H1 (cell line): ENCODE measurements around the gene SFRP2. TPM values are rescaled to one million over a fixed set of nuclear protein-coding genes. Genes with fewer than 3 reads are reported as not detected.
A peak's percentile ranks its signal among the peaks of the same experiment; 100 is the strongest.

ENCODE experiments used
- CTCF ChIA-PET: fragments of 300-600 bp; sonication (Branson Sonifier 250); formaldehyde crosslinking; loops from one replicate; lab custom pipeline; 2021; ENCODE audit not compliant: partially characterized antibody; lab: Charles Lee
- POLR2A ChIA-PET: fragments of 300-600 bp; sonication (Branson Sonifier 250); formaldehyde crosslinking; loops from one replicate; lab custom pipeline; 2021; ENCODE audit warnings: inconsistent platforms; ENCODE audit not compliant: partially characterized antibody; lab: Charles Lee
- DNase-seq, 2 experiments: peaks; one replicate each; pipeline versions ENCODE4 v3.0.0 to v3.0.0-alpha.2; 2010 to 2022; ENCODE audit warnings: low spot score in 2 of 2, low read depth in 1 of 2, mixed read lengths in 1 of 2
- FAIRE-seq: peaks from 2 replicates; lab custom pipeline; 2011; peaks lifted over from hg19 to GRCh38; lab: Jason Lieb, UNC
- H2AFZ ChIP-seq: 2 replicates; pipeline ENCODE4 v1.8.1; 2012; ENCODE audit warnings: low read length, inconsistent platforms
- H2AK5ac ChIP-seq: 2 replicates; pipeline ENCODE4 v1.6.1; 2013; ENCODE audit warnings: low read depth, low read length
- H2BK120ac ChIP-seq: replicated peaks from 2 replicates; pipeline ENCODE3; 2013; ENCODE audit warnings: low read depth, low read length, inconsistent platforms
- H2BK12ac ChIP-seq: 2 replicates; pipeline ENCODE4 v1.6.1; 2013; ENCODE audit warnings: low read depth, low read length
- H2BK15ac ChIP-seq: 2 replicates; pipeline ENCODE4 v1.6.1; 2013; ENCODE audit warnings: low read length
- H2BK20ac ChIP-seq: 2 replicates; pipeline ENCODE4 v1.6.1; 2013; ENCODE audit warnings: low read length
- H2BK5ac ChIP-seq: 2 replicates; pipeline ENCODE4 v1.6.1; 2013; ENCODE audit warnings: low read depth, low read length
- H3K14ac ChIP-seq: 2 replicates; pipeline ENCODE4 v1.6.1; 2013; ENCODE audit warnings: inconsistent platforms; ENCODE audit not compliant: insufficient read length
- H3K18ac ChIP-seq: 2 replicates; pipeline ENCODE4 v1.6.1; 2013; ENCODE audit warnings: low read length; ENCODE audit errors: extremely low read depth
- H3K23ac ChIP-seq: 2 replicates; pipeline ENCODE4 v1.6.1; 2013; ENCODE audit warnings: inconsistent platforms; ENCODE audit not compliant: insufficient read length
- H3K23me2 ChIP-seq: 2 replicates; pipeline ENCODE4 v1.6.1; 2013; ENCODE audit warnings: low read depth, low read length
- H3K27ac ChIP-seq: 2 replicates; pipeline ENCODE4 v1.6.1; 2011; ENCODE audit warnings: low read depth, low read length, inconsistent platforms
- H3K27me3 ChIP-seq, 4 experiments: replicated peaks in 1 of 4; 1 replicate in 1 of 4; 2 replicates in 3 of 4; pipeline versions ENCODE4 v1.6.1 to v1.8.1; 2011 to 2013; ENCODE audit warnings: low read length in 3 of 4, mild to moderate bottlenecking in 3 of 4, inconsistent platforms in 2 of 4, mixed read lengths in 2 of 4, moderate library complexity in 1 of 4; ENCODE audit not compliant: control insufficient read depth in 3 of 4, insufficient read depth in 3 of 4; ENCODE audit errors: extremely low read depth in 1 of 4
- H3K36me3 ChIP-seq, 4 experiments: 2 replicates each; pipeline versions ENCODE4 v1.6.1 to v1.8.1; 2011 to 2013; ENCODE audit warnings: mild to moderate bottlenecking in 4 of 4, low read length in 3 of 4, moderate library complexity in 2 of 4, control low read depth in 1 of 4, inconsistent platforms in 1 of 4; ENCODE audit not compliant: insufficient read depth in 4 of 4, control insufficient read depth in 2 of 4
- H3K4ac ChIP-seq: replicated peaks from 2 replicates; pipeline ENCODE3; 2013; ENCODE audit warnings: low read length, low read depth, mixed read lengths, inconsistent platforms; ENCODE audit not compliant: insufficient read length
- H3K4me1 ChIP-seq, 4 experiments: replicated peaks in 1 of 4; 1 replicate in 1 of 4; 2 replicates in 3 of 4; pipeline versions ENCODE4 v1.6.1 to v1.8.1; 2011 to 2013; ENCODE audit warnings: low read length in 3 of 4, inconsistent platforms in 2 of 4, mixed read lengths in 1 of 4; ENCODE audit not compliant: insufficient read depth in 4 of 4, control insufficient read depth in 3 of 4
- H3K4me2 ChIP-seq, 2 experiments: 2 replicates each; pipeline versions ENCODE4 v1.6.1 to v1.8.1; 2011 to 2013; ENCODE audit warnings: low read depth in 2 of 2, low read length in 2 of 2, control low read depth in 1 of 2, inconsistent platforms in 1 of 2, mild to moderate bottlenecking in 1 of 2; ENCODE audit not compliant: insufficient read depth in 1 of 2
- H3K4me3 ChIP-seq, 4 experiments: fragments of 200-600, 300-600 bp in 1 of 4; sonication (generic), shearing (Covaris generic), sonication (Bioruptor Twin) in 1 of 4; 2 replicates each; pipeline versions ENCODE4 v1.5.1 to v1.8.1; 2011 to 2016; ENCODE audit warnings: low read length in 4 of 4, low read depth in 3 of 4, control low read depth in 2 of 4, inconsistent platforms in 2 of 4, mild to moderate bottlenecking in 2 of 4, mixed read lengths in 1 of 4, moderate library complexity in 1 of 4; ENCODE audit not compliant: insufficient read depth in 2 of 4; ENCODE audit errors: extremely low read depth in 1 of 4
- H3K56ac ChIP-seq: replicated peaks from 2 replicates; pipeline ENCODE3; 2013; ENCODE audit warnings: low read depth, mild to moderate bottlenecking, mixed read lengths, low read length, inconsistent platforms; ENCODE audit not compliant: insufficient read length
- H3K79me1 ChIP-seq: 2 replicates; pipeline ENCODE4 v1.6.1; 2013; ENCODE audit warnings: low read depth, low read length, control low read depth
- H3K79me2 ChIP-seq, 2 experiments: 2 replicates each; pipeline versions ENCODE4 v1.6.1 to v1.8.1; 2012 to 2013; ENCODE audit warnings: low read length in 2 of 2, mild to moderate bottlenecking in 2 of 2, inconsistent platforms in 1 of 2; ENCODE audit not compliant: insufficient read depth in 2 of 2, control insufficient read depth in 1 of 2
- H3K9ac ChIP-seq, 4 experiments: replicated peaks in 1 of 4; 1 replicate in 1 of 4; 2 replicates in 3 of 4; pipeline versions ENCODE4 v1.6.1 to v1.8.1; 2011 to 2013; ENCODE audit warnings: low read depth in 3 of 4, low read length in 3 of 4, control low read depth in 2 of 4, mild to moderate bottlenecking in 2 of 4, moderate library complexity in 2 of 4, inconsistent platforms in 1 of 4; ENCODE audit errors: extremely low read depth in 1 of 4
- H3K9me3 ChIP-seq, 2 experiments: 2 replicates each; pipeline versions ENCODE4 v1.6.1 to v1.8.1; 2012 to 2013; ENCODE audit warnings: mild to moderate bottlenecking in 2 of 2, moderate library complexity in 2 of 2, control low read depth in 1 of 2, inconsistent platforms in 1 of 2, low read depth in 1 of 2, low read length in 1 of 2, mixed read lengths in 1 of 2; ENCODE audit not compliant: insufficient read depth in 2 of 2
- H4K20me1 ChIP-seq, 2 experiments: replicated peaks in 1 of 2; 2 replicates each; pipeline versions ENCODE3 to v1.8.1; 2011 to 2013; ENCODE audit warnings: inconsistent platforms in 2 of 2, low read length in 2 of 2, mild to moderate bottlenecking in 1 of 2; ENCODE audit not compliant: insufficient read depth in 2 of 2, control insufficient read depth in 1 of 2
- H4K5ac ChIP-seq: 2 replicates; pipeline ENCODE4 v1.6.1; 2013; ENCODE audit warnings: low read length, low read depth, mixed read lengths, inconsistent platforms; ENCODE audit not compliant: insufficient read length
- H4K8ac ChIP-seq: 2 replicates; pipeline ENCODE4 v1.8.0; 2013; ENCODE audit warnings: mild to moderate bottlenecking, moderate library complexity, low read length, inconsistent platforms; ENCODE audit not compliant: insufficient read depth; ENCODE audit errors: extremely low read depth
- H4K91ac ChIP-seq: replicated peaks from 2 replicates; pipeline ENCODE3; 2013; ENCODE audit warnings: low read length, mixed read lengths, inconsistent platforms; ENCODE audit not compliant: insufficient read length
- BRCA1 ChIP-seq: IDR thresholded peaks from 2 replicates; pipeline ENCODE4 v1.6.1; 2012; ENCODE audit warnings: low read depth, low read length, improper control_type of control experiment
- CHD1 ChIP-seq: IDR thresholded peaks from 2 replicates; pipeline ENCODE4 v1.6.1; 2012; ENCODE audit warnings: low read depth, low read length, improper control_type of control experiment
- EP300 ChIP-seq, 2 experiments: IDR thresholded peaks; 1 replicate in 1 of 2; 2 replicates in 1 of 2; pipeline ENCODE4 v1.6.1; 2011 to 2012; ENCODE audit warnings: low read depth in 2 of 2, low read length in 2 of 2, mild to moderate bottlenecking in 2 of 2, borderline replicate concordance in 1 of 2, inconsistent platforms in 1 of 2, moderate library complexity in 1 of 2
- POLR2A ChIP-seq, 2 experiments: IDR thresholded peaks; 1 replicate in 1 of 2; 2 replicates in 1 of 2; pipeline ENCODE4 v1.6.1; 2011; ENCODE audit warnings: low read depth in 2 of 2, low read length in 2 of 2, mild to moderate bottlenecking in 2 of 2; ENCODE audit errors: control extremely low read depth in 1 of 2
- SUZ12 ChIP-seq: fragments of 200-600 bp; sonication (generic); IDR thresholded peaks from 2 replicates; pipeline ENCODE4 v1.6.1; 2012; ENCODE audit warnings: mild to moderate bottlenecking, inconsistent platforms, low read length, moderate library complexity, mixed read lengths
- WGBS, 2 experiments: shearing (Covaris generic) in 1 of 2; methylation state at CpG; one replicate each; pipeline versions ENCODE4 v1.1.6 to v1.1.7; 2013 to 2015; ENCODE audit warnings: low lambda C conversion rate in 2 of 2, mixed read lengths in 2 of 2, inconsistent platforms in 1 of 2, low coverage in 1 of 2, missing lambda C conversion rate in 1 of 2; ENCODE audit not compliant: insufficient replicate concordance in 2 of 2, insufficient coverage in 1 of 2, insufficient read length in 1 of 2; ENCODE audit errors: extremely low coverage in 1 of 2, missing lambda C conversion rate in 1 of 2; 5-methylcytosine and 5-hydroxymethylcytosine counted together
- polyA plus RNA-seq, 7 experiments: library from polyadenylated mRNA; depleted of rRNA in 3 of 7; stranded (reverse) in 5 of 7; unstranded in 2 of 7; fragments of >200 nt in 5 of 7; fragments of 200-250 nt in 2 of 7; gene quantifications; 1 replicate in 5 of 7; 2 replicates in 1 of 7; 4 replicates in 1 of 7; pipeline versions ENCODE4 v1.2.1 to v1.2.3, GENCODE V29; 2011 to 2013; ENCODE audit warnings: missing spikeins in 2 of 7, mixed read lengths in 2 of 7
- total RNA-seq: library from RNA; stranded (reverse); fragmentation: NEBNext Ultra II Directional; extraction: Animal tissue kit (Norgen Biotek cat#: 25700); gene quantifications from 2 replicates; pipeline ENCODE4 v1.2.1, GENCODE V29; 2021

The SFRP2 gene
- total and polyA plus RNA-seq, 2 of the 8 experiments (the other 6 are each of a cell fraction or from before 2014, with no cell fraction given), result 108 to 342 TPM

DNA sequence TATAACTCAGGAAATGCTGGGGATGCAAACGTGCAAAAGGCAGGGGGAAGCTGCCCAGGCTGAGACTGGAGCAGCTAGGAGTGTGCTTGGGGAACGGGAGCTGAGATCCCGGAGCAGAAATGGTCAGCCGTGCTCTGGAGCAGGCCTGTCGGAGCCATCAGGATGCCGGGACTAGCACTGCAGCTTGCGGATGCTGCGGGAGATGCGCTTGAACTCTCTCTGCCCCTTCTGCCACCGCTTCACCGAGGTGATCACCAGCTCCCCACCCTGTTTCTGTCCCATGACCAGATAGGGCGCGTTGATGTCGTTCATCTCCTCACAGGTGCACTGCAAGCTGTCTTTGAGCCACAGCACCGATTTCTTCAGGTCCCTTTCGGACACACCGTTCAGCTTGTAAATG is 7.6 kb downstream of the SFRP2 start:
- Histone ChIP-seq H3K79me2 (peaks cover under 1 to 29% of the 10 kb centered on the region in 2 experiments; a peak in 2 of 4 replicates), H3K4me3 (no peak overlapping the region), H3K4me2 (peak overlapping the region in 1 of 2 experiments; percentile 39; a peak in 1 of 4 replicates), H3K14ac (no peak overlapping the region), H2BK12ac (no peak overlapping the region), H4K8ac (no peak overlapping the region), H3K79me1 (no peaks in the 10 kb centered on the region), H2BK15ac (no peak overlapping the region), H3K23ac (no peak overlapping the region), H4K5ac (no peak overlapping the region), H3K9ac (no peak overlapping the region; a peak in 1 of 7 replicates), H2BK120ac (no peak overlapping the region), H3K18ac (no peak overlapping the region), H3K27ac (peak overlapping the region; percentile 33), H3K9me3 (0 out of 4 replicates have a peak, but pooled peaks cover 0 to 3% of the 10 kb centered on the region in 2 experiments), H2BK20ac (no peak overlapping the region), H2AK5ac (no peak overlapping the region), H4K20me1 (peaks cover 5 to 22% of the 10 kb centered on the region in 2 experiments), H3K23me2 (peaks cover under 1% of the 10 kb centered on the region; the same call in 1 of the 2 replicates), H2BK5ac (no peak overlapping the region), H4K91ac (no peak overlapping the region), H3K36me3 (peaks cover 8 to 53% (median 37%) of the 10 kb centered on the region in 4 experiments), H3K56ac (no peak overlapping the region), H3K27me3 (no peaks in the 10 kb centered on the region), H2AFZ (no peak overlapping the region), H3K4ac (no peak overlapping the region), H3K4me1 (peaks cover 0 to 19% (median 7%) of the 10 kb centered on the region in 4 experiments; a peak in 4 of 7 replicates)
- no peak for DNase-seq
- CTCF ChIA-PET, result interaction anchor here (0.6 to 5.8 kb wide), 13 partner anchors 10 to 725 kb away, joined by 3 to 48 read pairs (median 4); no protein-coding TSS in a partner anchor
- no peak for FAIRE-seq
- POLR2A ChIA-PET, result interaction anchor here (0.6 to 3.6 kb wide), 11 partner anchors 8 to 270 kb away, joined by 3 to 77 read pairs (median 4); partner anchors contain the start of gene SFRP2
- WGBS, 2 experiments, result 90% methylated on average over 17 of the region's 17 CpGs; no CpG with 5 or more reads in 1 of the 2 experiments
- no peak for TF ChIP-seq CHD1
- TF ChIP-seq SUZ12, result no peak
- no peak for TF ChIP-seq BRCA1
- no peak for TF ChIP-seq EP300 (IDR thresholded peaks at IDR 0.05; ENCODE audit: borderline replicate concordance in 1 of 2, low read depth in 2 of 2, low read length in 2 of 2)
- peak in 1 of 2 experiments; percentile 63; a peak in 1 of 3 replicates for TF ChIP-seq POLR2A (IDR thresholded peaks at IDR 0.05; ENCODE audit: control extremely low read depth in 1 of 2, low read depth in 2 of 2, low read length in 2 of 2)
